GM19397 (cell line): ENCODE results near the gene RFPL1.

Experiments used
- ATAC-seq: cut with Tn5 transposase; IDR thresholded peaks from one replicate; pipeline ENCODE4 v1.9.1; 2021; ENCODE audit warnings: mild to moderate bottlenecking, moderate library complexity; ENCODE audit not compliant: unreplicated experiment

RFPL1 gene

DNA sequence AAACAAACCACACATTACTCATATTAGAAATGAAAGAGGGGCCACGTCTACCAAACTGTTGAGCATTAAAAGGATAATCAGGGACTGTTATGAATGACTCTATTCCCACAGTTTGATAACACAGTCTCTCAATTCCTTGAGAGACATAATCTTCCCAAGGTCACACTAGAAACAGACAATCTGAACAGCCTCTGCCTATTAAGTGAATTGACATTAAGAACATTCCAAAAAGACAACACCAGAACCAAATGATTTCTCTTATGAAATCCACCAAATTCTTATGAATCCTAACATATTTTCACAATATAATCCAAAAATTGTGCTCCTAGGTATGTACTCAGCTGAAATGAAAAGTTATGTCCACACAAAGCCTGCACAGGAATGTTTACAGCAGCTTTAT, 4.6 kb downstream of the RFPL1 start:
- ATAC-seq = no peak

DNA sequence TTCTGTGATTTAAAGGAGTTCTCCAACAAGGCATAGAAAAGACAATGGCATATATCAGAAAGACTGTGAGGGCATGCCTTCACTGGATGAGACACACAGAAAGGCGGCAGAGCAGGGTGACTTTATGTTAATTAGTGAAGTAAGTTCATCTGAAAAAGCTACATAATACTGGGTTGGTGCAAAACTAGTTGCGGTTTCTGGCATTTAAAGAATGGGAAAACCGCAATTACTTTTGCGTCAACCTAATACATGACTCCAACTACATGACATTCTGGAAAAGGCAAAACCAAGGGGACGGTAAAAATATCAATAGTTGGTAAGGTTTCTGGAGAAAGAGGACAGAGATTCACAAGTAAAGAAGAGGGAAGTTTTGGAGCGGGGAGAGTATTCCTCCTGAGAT, 5.1 kb downstream of the RFPL1 start:
- no peak for ATAC-seq

GRCh38 chr22:29443861-29444792, 5.7 kb downstream of the RFPL1 start:
- no peak for ATAC-seq

DNA sequence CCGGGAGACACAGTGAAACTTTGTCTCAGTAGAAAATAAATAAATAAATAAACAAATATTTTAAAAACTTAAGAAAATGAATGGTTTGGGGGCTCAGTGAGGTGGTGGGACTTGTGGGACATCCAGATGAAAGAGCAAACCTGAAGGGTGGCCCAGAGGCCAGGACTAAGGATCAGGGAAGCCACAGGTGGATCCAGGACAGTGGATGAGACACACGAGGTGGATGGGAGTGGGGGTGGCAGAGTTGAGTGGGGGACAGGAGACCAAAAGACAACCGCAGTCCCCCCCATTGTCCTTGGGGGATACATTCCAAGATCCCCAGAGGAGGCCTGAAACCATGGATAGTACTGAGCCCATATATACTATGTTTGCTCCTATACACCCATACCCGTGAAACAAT, 7.1 kb downstream of the RFPL1 start:
- ATAC-seq = no peak

- no peak for ATAC-seq
These were observed 9.5 kb downstream of the RFPL1 start for GRCh38 chr22:29447906-29448305.

DNA sequence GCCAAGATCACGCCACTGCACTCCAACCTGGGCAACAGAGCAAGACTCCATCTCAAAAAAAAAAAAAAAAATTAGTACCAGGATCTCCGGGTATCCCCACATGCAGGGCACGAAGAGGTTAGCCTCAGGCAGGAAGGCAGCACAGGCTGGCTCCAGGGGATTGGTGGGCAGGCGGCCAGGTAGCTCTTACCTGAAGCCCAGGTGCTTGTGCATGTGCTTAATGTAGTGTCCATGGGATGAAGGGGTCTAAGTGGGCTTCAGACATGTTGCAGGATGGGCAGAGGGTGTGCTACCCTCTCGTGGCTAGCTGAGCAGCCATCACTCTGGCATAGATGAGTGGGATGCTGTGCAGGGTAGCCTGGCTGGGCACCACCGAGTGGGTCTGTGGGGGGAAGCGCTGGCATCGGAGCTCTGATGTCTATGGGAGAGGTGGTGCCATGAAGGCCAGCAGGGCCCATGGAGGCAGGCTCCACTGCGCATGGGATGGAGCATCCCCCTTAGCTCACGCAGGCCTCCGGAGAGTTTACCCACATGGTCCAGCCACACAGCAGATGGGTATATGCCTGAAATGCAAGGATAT, 11.0 kb downstream of the RFPL1 start:
- no peak for ATAC-seq

GRCh38 chr22:29450222-29450621, 11.8 kb downstream of the RFPL1 start:
- ATAC-seq = no peak

GRCh38 chr22:29451863-29452262, 13.5 kb downstream of the RFPL1 start:
- no peak for ATAC-seq

GRCh38 chr22:29454276-29454675, 15.9 kb downstream of the RFPL1 start:
- ATAC-seq = no peak

DNA sequence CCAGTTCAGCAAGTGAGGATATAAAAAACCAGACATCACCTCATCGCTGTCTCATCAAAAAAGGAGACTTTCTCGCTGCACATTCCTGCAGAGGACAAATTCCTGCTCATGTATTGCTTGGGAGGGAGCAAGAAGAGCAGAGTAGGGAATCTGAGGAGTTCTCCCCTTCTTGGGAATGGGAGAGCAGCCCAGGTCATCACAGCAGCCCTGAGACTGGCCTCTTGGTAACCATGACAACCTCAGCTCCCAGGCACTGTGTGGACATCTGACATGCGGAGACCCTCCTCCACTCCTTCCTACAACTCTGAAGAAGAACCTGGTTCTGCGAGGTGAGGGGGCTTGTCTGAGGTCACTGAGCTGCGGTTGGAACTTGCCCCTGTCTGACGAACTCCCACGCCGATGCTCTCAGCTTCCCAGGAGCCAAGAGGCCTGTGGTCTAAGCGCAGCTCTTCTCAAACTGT, 17.9 kb downstream of the RFPL1 start:
- ATAC-seq = no peak

DNA sequence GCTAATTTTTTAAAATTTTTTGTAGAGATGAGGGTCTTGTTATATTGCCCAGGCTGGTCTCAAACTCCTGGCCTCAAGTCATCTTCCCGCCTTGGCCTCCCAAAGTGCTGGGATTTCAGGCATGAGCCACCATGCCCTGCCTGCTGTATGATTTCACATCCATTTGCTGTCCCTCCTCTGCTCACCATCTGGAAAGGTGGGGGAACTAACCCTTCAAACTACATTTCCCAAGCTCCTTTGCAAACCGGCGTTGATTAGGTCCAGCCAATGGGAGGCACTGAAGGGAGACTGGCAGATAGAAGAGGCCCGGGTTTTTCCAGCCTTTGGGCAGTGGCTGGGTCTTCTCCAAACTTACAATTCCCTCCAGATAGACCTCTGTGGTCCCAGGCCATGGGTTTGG, 19.3 kb downstream of the RFPL1 start:
- ATAC-seq = no peak

GRCh38 chr22:29458551-29458950, 20.2 kb downstream of the RFPL1 start:
- no peak for ATAC-seq

DNA sequence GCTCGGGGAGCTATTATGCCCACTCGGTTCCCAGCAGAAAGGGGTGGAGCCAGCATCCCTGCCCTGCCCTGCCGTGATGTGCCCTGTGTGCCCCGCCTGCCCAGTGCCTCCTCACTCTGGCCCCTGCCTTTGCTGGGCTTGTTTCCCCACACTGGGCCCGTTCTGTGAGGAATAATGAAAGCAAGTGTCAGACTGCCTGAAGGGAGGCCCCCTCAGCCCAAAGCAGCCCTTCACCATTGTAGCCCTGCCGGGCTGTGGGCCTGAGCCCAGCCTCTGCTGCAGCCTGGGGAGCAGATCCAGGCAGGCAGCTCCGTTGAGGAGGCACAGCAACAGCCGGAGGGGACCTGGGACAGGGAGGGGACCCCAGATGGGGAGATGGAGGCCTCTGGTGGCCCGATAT, 21.4 kb downstream of the RFPL1 start:
- no peak for ATAC-seq

- ATAC-seq = no peak
These were observed 22.9 kb downstream of the RFPL1 start for GRCh38 chr22:29461263-29461662.

DNA sequence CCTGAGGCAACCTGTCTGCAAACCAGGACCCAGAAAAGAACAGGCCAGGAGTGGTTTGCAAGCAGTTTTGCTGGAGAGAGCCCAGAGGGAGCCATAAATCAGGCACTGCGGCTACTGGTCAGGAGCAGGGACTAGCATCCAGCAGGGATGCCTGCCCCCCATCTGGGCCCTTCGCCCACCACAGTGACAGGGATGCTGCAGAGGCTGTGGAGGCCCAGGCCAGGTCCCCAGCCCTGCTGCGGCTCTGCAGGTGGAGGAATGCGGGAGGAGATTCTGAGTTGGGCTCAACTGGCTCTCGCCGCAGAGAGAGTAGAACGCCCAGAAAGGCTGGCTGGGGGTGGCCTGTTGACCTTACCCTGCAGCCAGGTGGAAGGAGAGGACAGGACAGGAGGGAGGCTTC, 25.2 kb downstream of the RFPL1 start:
- no peak for ATAC-seq

DNA sequence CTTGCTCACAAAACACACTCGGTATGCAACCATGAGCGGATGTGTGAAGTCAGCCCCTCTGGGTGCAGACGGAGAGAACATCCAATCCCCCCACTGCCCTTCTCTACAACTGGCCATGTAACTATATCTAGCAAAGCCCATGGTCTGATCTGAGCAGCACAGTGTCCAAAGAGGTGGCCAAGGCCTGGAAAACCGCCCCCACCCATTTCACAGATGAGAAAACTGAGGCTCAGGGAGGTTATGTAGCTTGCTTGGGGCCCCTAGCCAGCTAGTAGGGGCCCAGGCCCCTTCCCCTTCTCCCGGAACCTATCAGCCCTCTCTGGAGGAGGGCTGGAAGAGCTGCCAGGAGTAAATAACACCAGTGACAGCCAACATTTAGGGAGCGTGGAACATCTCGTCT, 26.2 kb downstream of the RFPL1 start:
- ATAC-seq = no peak

- ATAC-seq = no peak
These were observed 31.4 kb downstream of the RFPL1 start for GRCh38 chr22:29469755-29470154.

- ATAC-seq = no peak
These were observed 31.9 kb downstream of the RFPL1 start for GRCh38 chr22:29470159-29470855.

- no peak for ATAC-seq
These were observed 34.6 kb downstream of the RFPL1 start for GRCh38 chr22:29473001-29473400.

GRCh38 chr22:29475550-29475949, 37.2 kb downstream of the RFPL1 start:
- ATAC-seq = no peak

- ATAC-seq = no peak
These were observed 37.7 kb downstream of the RFPL1 start for GRCh38 chr22:29476116-29476515.
